DND-41 (cell line): Measurements from ENCODE around the gene SLC5A4.

Experiments
- ATAC-seq: fragments of 200-7000 bp; cut with Tn5 transposase; 3 replicates; pipeline ENCODE4 v1.9.1; 2021; ENCODE audit warnings: low read depth; ENCODE audit not compliant: insufficient read depth
- DNase-seq: peaks from one replicate; pipeline ENCODE4 v3.0.0-alpha.2; 2020
- H2AFZ ChIP-seq: 2 replicates; pipeline ENCODE4 v1.6.0; 2012; ENCODE audit warnings: low read depth, low read length
- H3K27ac ChIP-seq: 2 replicates; pipeline ENCODE4 v1.5.1; 2012; ENCODE audit warnings: low read length, inconsistent platforms
- H3K27me3 ChIP-seq: fragments of 200-600 bp; sonication (generic); 2 replicates; pipeline ENCODE4 v1.6.0; 2012; ENCODE audit warnings: low read length, mild to moderate bottlenecking, inconsistent platforms; ENCODE audit not compliant: insufficient read depth, poor library complexity
- H3K36me3 ChIP-seq: 2 replicates; pipeline ENCODE4 v1.5.1; 2012; ENCODE audit warnings: low read length, inconsistent platforms; ENCODE audit not compliant: insufficient read depth
- H3K4me1 ChIP-seq: 2 replicates; pipeline ENCODE4 v1.5.1; 2012; ENCODE audit warnings: mild to moderate bottlenecking, low read length; ENCODE audit not compliant: insufficient read depth
- H3K4me2 ChIP-seq: 2 replicates; pipeline ENCODE4 v1.6.0; 2012; ENCODE audit warnings: mild to moderate bottlenecking, moderate library complexity, low read length, inconsistent platforms; ENCODE audit not compliant: insufficient read depth
- H3K4me3 ChIP-seq, 2 experiments: fragments of 200-600 bp in 1 of 2; shearing (Covaris generic) in 1 of 2; 2 replicates each; pipeline ENCODE4 v1.5.1; 2012 to 2016; ENCODE audit warnings: inconsistent platforms in 2 of 2, low read length in 2 of 2, mild to moderate bottlenecking in 2 of 2, low read depth in 1 of 2, moderate library complexity in 1 of 2
- H3K79me2 ChIP-seq: 2 replicates; pipeline ENCODE4 v1.6.0; 2012; ENCODE audit warnings: low read length, inconsistent platforms; ENCODE audit not compliant: insufficient read depth
- H3K9ac ChIP-seq: 2 replicates; pipeline ENCODE4 v1.6.0; 2012; ENCODE audit warnings: low read depth, mild to moderate bottlenecking, inconsistent platforms, low read length, moderate library complexity
- H3K9me3 ChIP-seq: 2 replicates; pipeline ENCODE4 v1.5.1; 2012; ENCODE audit warnings: low read length, moderate library complexity, mild to moderate bottlenecking, inconsistent platforms; ENCODE audit not compliant: insufficient read depth, severe bottlenecking
- H4K20me1 ChIP-seq: 2 replicates; pipeline ENCODE4 v1.6.0; 2012; ENCODE audit warnings: low read length; ENCODE audit not compliant: insufficient read depth
- EZH2 ChIP-seq: IDR thresholded peaks from 3 replicates; pipeline ENCODE4 v1.6.1; 2012; ENCODE audit warnings: borderline replicate concordance, low read depth, mild to moderate bottlenecking, moderate library complexity, low read length, inconsistent platforms; ENCODE audit not compliant: severe bottlenecking
- TF ChIP-seq, protein P1 (sequence below): IDR thresholded peaks from 2 replicates; pipeline ENCODE4 v1.5.1; 2012; ENCODE audit warnings: borderline replicate concordance, low read length, moderate library complexity, mild to moderate bottlenecking; ENCODE audit not compliant: poor library complexity, severe bottlenecking; ENCODE audit errors: extremely low read depth

The SLC5A4 gene

DNA sequence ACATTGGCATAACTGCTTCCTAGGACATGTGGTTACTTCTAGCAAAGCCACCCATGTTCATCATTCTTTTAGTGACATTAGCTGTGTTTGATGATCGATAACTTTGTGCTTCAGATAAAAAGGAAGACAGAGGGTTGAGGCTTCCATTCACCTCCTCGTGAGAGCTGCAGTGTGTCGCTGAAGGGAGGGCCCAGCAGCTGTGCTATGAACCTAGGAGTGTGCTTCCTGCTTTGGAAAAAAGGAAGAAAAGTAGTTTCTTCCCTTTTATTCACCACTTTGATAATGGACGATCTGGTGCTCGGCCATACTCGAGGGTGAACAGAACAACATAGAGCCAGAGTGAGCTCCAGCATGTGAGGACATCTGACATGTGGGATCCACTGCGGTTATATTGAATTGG lies 44.1 kb downstream of the SLC5A4 start:
- Histone ChIP-seq H3K9ac (no peak overlapping the region), H3K27ac (no peak overlapping the region)

DNA sequence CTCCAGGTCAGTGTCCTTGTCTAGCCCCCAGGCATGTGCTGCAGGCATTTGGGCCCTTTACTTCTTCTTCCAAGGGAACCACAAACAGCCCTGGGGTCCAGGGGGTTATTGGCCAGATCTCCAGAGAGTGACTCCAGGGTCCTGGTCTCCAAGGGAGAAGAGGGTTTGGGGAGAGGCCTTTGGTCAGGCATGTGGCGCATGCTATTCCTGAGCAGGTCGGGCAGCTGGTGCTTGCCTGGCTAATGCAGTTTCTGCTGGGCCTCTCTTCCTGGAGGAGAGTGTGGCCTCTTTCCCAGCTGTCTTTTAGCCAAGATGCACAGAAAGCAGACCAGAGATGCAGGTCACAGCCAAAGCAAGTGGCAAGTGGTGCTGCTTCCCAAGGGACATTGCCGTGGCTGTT lies 46.5 kb downstream of the SLC5A4 start:
- no peak for ATAC-seq

More for the DNA sequence above, 44.1 kb downstream of the SLC5A4 start:
- no peak overlapping the region for H3K4me3 ChIP-seq
- no peaks in the 10 kb centered on the region for H3K4me1 ChIP-seq
- TF ChIP-seq, protein P1, sequence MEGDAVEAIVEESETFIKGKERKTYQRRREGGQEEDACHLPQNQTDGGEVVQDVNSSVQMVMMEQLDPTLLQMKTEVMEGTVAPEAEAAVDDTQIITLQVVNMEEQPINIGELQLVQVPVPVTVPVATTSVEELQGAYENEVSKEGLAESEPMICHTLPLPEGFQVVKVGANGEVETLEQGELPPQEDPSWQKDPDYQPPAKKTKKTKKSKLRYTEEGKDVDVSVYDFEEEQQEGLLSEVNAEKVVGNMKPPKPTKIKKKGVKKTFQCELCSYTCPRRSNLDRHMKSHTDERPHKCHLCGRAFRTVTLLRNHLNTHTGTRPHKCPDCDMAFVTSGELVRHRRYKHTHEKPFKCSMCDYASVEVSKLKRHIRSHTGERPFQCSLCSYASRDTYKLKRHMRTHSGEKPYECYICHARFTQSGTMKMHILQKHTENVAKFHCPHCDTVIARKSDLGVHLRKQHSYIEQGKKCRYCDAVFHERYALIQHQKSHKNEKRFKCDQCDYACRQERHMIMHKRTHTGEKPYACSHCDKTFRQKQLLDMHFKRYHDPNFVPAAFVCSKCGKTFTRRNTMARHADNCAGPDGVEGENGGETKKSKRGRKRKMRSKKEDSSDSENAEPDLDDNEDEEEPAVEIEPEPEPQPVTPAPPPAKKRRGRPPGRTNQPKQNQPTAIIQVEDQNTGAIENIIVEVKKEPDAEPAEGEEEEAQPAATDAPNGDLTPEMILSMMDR: no peak
- no peak for TF ChIP-seq EZH2
- no peaks in the 10 kb centered on the region for H3K79me2 ChIP-seq
- no peak for ATAC-seq
- no peaks in the 10 kb centered on the region for H3K36me3 ChIP-seq
- peaks cover 2% of the 10 kb centered on the region for H3K27me3 ChIP-seq
- H3K4me2 ChIP-seq: no peak overlapping the region
- H2AFZ ChIP-seq: no peak overlapping the region
- no peak for DNase-seq
- no peaks in the 10 kb centered on the region for H3K9me3 ChIP-seq
- 0 out of 2 replicates have a peak, but pooled peaks cover 4% of the 10 kb centered on the region for H4K20me1 ChIP-seq

DNA sequence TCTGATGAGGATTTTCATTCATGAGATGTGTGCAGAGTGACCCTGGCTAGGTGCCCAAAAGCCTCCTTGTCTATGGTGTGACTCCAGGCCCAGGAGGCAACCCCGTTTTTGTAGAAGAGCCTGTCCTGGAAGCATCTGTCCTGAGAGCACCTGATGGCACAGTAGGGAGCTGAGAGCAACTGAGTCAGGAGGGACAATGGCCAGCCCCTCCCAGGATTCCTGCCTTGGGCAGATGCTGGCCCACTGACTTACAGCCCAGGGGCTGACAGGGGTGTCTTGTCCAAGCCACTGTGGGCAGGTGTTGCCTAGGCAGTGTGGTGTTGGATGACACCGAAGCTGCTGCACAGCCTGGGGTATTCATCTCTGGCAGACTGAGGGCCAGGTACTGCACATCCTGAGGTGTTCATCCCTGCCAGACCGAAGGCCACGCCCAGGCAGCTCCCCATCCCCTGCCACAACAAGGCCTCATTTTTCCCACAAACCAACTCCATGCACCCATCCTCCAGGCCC lies 47.1 kb downstream of the SLC5A4 start:
- TF ChIP-seq, protein P1: no peak
- no peak for TF ChIP-seq EZH2
- H3K27me3 ChIP-seq: no peaks in the 10 kb centered on the region
- H4K20me1 ChIP-seq: 0 out of 2 replicates have a peak, but pooled peaks cover 4% of the 10 kb centered on the region
- no peaks in the 10 kb centered on the region for H3K79me2 ChIP-seq
- no peak for ATAC-seq
- H3K4me3 ChIP-seq: no peak overlapping the region
- no peak for DNase-seq
- no peak overlapping the region for H3K4me2 ChIP-seq
- H3K4me1 ChIP-seq: no peaks in the 10 kb centered on the region
- no peaks in the 10 kb centered on the region for H3K9me3 ChIP-seq
- no peak overlapping the region for H3K9ac ChIP-seq
- no peak overlapping the region for H2AFZ ChIP-seq
- H3K27ac ChIP-seq: no peak overlapping the region
- no peaks in the 10 kb centered on the region for H3K36me3 ChIP-seq

More for the DNA sequence above, 46.5 kb downstream of the SLC5A4 start:
- Histone ChIP-seq H3K4me3 (no peak overlapping the region), H2AFZ (no peak overlapping the region), H3K27ac (no peak overlapping the region), H3K36me3 (no peaks in the 10 kb centered on the region), H3K79me2 (no peaks in the 10 kb centered on the region), H3K4me1 (no peaks in the 10 kb centered on the region), H4K20me1 (0 out of 2 replicates have a peak, but pooled peaks cover 4% of the 10 kb centered on the region), H3K27me3 (no peaks in the 10 kb centered on the region), H3K9ac (no peak overlapping the region), H3K4me2 (no peak overlapping the region), H3K9me3 (no peaks in the 10 kb centered on the region)
- TF ChIP-seq, protein P1: no peak
- no peak for TF ChIP-seq EZH2
- no peak for DNase-seq
